Neural crest cell (in vitro differentiated cells): Measurements from ENCODE around the gene KRT78. TPM values are rescaled to one million over a fixed set of nuclear protein-coding genes. Genes with fewer than 3 reads are reported as not detected.

Experiments
- DNase-seq: peaks from one replicate; pipeline ENCODE4 v3.0.0; 2021; ENCODE audit warnings: low read depth, mixed read lengths, low spot score
- H3K27ac Mint-ChIP-seq: one replicate; pipeline ENCODE4 v1.8.0; 2021; ENCODE audit warnings: mild to moderate bottlenecking, mixed read lengths; ENCODE audit not compliant: unreplicated experiment
- H3K27me3 Mint-ChIP-seq: 2 replicates; pipeline ENCODE4 v1.8.0; 2021; ENCODE audit warnings: low read depth, mild to moderate bottlenecking, mixed read lengths
- H3K36me3 Mint-ChIP-seq: 2 replicates; pipeline ENCODE4 v1.8.0; 2021; ENCODE audit warnings: low read depth, mild to moderate bottlenecking, mixed read lengths
- H3K4me1 Mint-ChIP-seq: 2 replicates; pipeline ENCODE4 v1.8.0; 2021; ENCODE audit warnings: mixed read lengths
- H3K4me3 Mint-ChIP-seq: one replicate; pipeline ENCODE4 v1.8.0; 2021; ENCODE audit warnings: mild to moderate bottlenecking, mixed read lengths
- H3K9me3 Mint-ChIP-seq: 2 replicates; pipeline ENCODE4 v1.8.0; 2021; ENCODE audit warnings: mixed read lengths
- CTCF ChIP-seq: fragments of 200-600 bp; sonication (generic); conservative IDR thresholded peaks from 2 replicates; pipeline ENCODE4 v1.5.0; 2021; ENCODE audit warnings: antibody characterized with exemption, mild to moderate bottlenecking
- total RNA-seq: library from RNA; stranded (reverse); gene quantifications from 2 replicates; pipeline ENCODE4 v1.2.1, GENCODE V29; 2021

The KRT78 gene
- total RNA-seq, 1 donor from 2014 or later: not detected

GRCh38 chr12:52818388-52818787 is 30.4 kb downstream of the KRT78 start:
- Mint-ChIP-seq H3K36me3 (no peaks in the 10 kb centered on the region), H3K27me3 (peaks cover 5% of the 10 kb centered on the region), H3K4me1 (peaks cover 9% of the 10 kb centered on the region), H3K27ac (no peak overlapping the region), H3K9me3 (no peaks in the 10 kb centered on the region), H3K4me3 (no peak overlapping the region)
- no peak for TF ChIP-seq CTCF
- DNase-seq: no peak

- Mint-ChIP-seq H3K27me3 (peaks cover 5% of the 10 kb centered on the region), H3K36me3 (no peaks in the 10 kb centered on the region), H3K4me3 (no peak overlapping the region), H3K27ac (no peak overlapping the region), H3K9me3 (no peaks in the 10 kb centered on the region), H3K4me1 (peaks cover 9% of the 10 kb centered on the region)
- DNase-seq: no peak
- TF ChIP-seq CTCF: no peak
Measured at GRCh38 chr12:52817699-52818238, 31.0 kb downstream of the KRT78 start.

GRCh38 chr12:52817003-52817698 is 31.6 kb downstream of the KRT78 start:
- Mint-ChIP-seq H3K36me3 (no peaks in the 10 kb centered on the region), H3K4me1 (peaks cover 9% of the 10 kb centered on the region), H3K9me3 (no peaks in the 10 kb centered on the region), H3K27ac (no peak overlapping the region), H3K27me3 (peaks cover 5% of the 10 kb centered on the region), H3K4me3 (no peak overlapping the region)
- DNase-seq: no peak
- no peak for TF ChIP-seq CTCF

GRCh38 chr12:52815676-52816588 is 32.9 kb downstream of the KRT78 start:
- DNase-seq: no peak
- H3K27me3 Mint-ChIP-seq: peaks cover 3% of the 10 kb centered on the region
- H3K27ac Mint-ChIP-seq: no peak overlapping the region
- no peaks in the 10 kb centered on the region for H3K9me3 Mint-ChIP-seq
- H3K36me3 Mint-ChIP-seq: no peaks in the 10 kb centered on the region
- no peak overlapping the region for H3K4me3 Mint-ChIP-seq
- no peak for TF ChIP-seq CTCF
- H3K4me1 Mint-ChIP-seq: peaks cover 9% of the 10 kb centered on the region

- Mint-ChIP-seq H3K27ac (no peak overlapping the region), H3K9me3 (no peaks in the 10 kb centered on the region), H3K27me3 (no peaks in the 10 kb centered on the region), H3K4me1 (peaks cover 9% of the 10 kb centered on the region), H3K36me3 (no peaks in the 10 kb centered on the region), H3K4me3 (no peak overlapping the region)
- TF ChIP-seq CTCF: no peak
- DNase-seq: no peak
Measured at GRCh38 chr12:52815161-52815560, 33.6 kb downstream of the KRT78 start.
